ENCODE results near the gene NRF1.
"Not testable (repeated sequence)": the region's sequence is repeated elsewhere in the genome, so short reads cannot be mapped to it uniquely, and the experiment has no call there.

Gene NRF1

DNA sequence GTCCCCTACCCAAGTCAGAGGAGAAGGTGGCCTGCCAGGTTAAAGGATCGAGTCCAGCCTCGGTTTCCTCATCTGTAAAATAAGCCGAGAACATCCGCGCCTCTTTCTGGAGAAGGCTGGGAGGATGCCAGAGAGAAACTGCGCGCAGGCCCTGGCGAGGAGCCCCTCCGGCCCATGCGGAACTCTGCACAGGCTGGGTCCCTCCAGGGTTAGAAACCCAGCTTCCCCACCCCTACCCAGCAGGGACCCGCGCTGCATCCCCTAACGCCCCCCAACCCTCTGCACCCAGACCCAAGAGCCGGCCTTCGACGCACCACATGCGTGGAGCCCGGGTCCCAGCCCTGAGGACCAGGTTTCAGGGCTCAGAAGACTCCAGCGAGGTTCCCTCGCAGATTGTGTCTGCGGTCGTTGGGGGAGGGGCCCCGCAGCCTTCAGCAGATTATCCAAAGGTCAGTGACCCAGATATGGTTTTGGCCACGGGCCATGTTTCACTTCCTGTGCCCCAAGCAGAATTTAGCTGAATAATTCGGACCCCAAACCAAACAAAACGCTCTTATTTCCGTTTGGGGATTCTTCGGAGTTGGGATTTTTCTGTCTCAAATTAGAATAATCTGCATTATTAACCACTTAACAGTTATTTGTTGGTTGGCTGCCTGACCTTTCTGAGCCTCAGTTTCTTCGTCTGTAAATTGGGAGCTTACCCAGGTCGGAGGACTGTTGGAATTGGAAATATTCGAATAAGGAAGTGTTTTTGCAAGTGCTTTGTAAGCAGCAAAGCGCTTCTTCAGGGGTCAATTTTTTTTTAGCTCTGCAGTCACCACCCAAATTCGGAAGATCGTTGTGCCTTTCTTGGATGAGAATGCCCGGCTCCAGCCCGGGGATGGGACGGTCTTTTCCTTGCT is 173.5 kb downstream of the NRF1 start:
- no peak for DNase-seq

DNA sequence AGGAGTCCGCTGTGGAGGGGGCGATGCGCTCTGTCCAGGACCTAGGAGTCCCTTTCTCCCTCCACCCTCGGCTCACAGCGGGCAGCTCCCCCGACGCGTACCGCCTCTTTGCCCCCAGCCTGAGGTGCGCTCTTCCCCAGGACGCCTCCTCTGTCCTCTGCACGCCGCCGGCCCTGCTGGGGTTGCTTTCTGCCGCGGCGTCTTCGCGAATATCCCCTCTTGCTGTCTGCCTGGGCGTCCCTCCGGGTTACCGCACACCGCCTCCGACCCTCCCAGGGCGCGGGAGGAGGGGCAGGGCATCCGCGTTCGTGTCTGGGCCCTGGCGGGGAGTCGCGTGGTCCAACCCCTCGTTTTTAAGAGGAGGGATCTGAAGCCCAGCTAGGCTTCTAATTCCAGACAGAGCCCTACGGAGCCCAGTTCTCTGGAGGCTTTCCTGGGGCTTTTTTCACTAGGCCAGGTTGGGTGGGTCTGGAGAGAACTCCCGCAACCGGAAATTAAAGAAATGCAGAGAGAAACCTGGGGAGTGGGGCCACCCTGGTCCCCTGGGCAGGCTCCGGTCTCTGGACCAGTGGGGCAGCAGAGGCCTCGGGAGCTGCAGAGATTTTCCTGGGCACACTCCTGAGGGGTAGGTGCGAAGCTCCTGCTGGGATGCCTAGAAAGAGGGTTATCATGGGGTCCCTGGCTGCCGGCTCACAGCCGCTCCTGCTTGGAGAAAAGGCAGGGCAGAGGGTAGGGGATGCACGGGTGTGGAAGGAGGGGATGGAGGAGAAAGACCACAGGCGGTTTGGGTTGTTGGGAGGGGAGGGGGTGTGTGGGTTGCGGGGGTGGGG is 174.4 kb downstream of the NRF1 start:
- no peak for DNase-seq

- no peak for DNase-seq
Measured at GRCh38 chr7:129786825-129787563, 175.5 kb downstream of the NRF1 start.

DNA sequence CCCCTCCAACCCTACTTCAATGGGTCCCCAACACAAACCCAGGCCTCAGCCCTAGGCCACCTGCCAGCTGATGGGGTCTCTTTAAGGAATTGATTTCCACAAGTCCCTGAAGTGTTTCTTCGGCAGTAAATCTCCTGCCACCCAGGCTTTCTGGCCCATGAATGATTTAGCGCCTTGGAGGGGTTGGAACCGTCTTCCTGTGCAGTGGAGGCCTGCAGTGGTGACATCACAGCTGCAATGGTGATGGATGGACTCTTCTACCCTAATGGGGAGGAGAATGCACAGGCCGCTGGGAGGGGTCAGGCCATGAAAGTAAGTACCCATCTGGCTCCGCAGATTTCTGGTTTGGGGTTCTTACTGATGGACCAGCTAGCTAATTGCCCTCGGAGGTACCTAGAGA is 177.5 kb downstream of the NRF1 start:
- no peak for DNase-seq

- DNase-seq, result no peak
Measured at GRCh38 chr7:129789652-129790051, 178.1 kb downstream of the NRF1 start.

GRCh38 chr7:129790136-129790535 is 178.6 kb downstream of the NRF1 start:
- DNase-seq, result no peak

- no peak for DNase-seq
Measured at GRCh38 chr7:129792721-129793120, 181.2 kb downstream of the NRF1 start.

- DNase-seq, result no peak
Measured at GRCh38 chr7:129793506-129794310, 182.2 kb downstream of the NRF1 start.

DNA sequence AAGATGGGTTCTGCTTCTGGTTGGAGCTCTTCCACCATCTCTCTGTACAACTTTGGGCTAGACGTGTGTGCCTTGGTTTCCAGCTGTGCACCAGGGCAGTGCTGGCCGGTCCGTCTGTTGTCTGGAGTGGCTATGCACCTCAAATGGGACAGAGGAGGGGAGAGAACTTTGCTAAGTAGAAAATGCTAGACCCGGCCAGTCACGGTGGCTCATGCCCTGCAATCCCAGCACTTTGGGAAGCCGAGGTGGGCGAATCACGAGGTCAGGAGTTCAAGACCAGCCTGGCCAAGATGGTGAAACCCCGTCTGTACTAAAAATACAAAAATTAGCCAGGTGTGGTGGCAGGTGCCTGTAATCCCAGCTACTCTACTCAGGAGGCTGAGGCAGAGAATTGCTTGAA is 182.9 kb downstream of the NRF1 start:
- DNase-seq, result not testable (repeated sequence)

DNA sequence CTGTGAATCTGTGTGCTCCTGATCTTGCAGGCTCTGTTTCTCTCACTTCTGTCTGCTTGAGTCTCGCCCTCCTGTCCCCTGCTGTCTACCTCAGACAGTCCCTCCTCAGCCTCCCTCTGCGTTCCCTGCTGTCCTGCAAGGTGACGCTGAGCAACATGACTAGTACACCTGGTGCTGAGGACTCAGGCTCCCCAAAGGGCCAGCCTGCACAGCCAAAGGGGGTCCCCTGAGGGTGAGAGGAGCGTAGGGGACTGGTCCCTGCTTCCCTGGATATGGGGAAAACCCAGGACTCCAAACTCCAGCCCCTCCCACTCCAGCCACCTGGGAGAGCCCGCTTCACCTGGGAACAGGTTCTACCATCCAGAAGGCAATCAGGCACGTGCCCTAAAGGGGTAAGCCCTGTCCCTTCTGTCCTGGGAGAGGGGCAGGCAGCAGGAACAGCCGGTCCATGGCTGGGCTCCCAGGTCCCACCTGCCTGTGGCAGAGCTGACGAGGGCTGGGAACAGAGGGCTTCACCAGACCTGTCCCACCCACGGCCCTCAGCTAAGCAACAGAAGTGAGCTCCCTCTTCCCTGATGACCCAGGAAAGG is 184.8 kb downstream of the NRF1 start:
- DNase-seq, result no peak

GRCh38 chr7:129797214-129797789 is 185.8 kb downstream of the NRF1 start:
- DNase-seq, result no peak

GRCh38 chr7:129798616-129799349 is 187.3 kb downstream of the NRF1 start:
- no peak for DNase-seq

GRCh38 chr7:129799350-129799955 is 187.9 kb downstream of the NRF1 start:
- no peak for DNase-seq

- DNase-seq, result no peak
Measured at GRCh38 chr7:129800901-129801300, 189.4 kb downstream of the NRF1 start.

- no peak for DNase-seq
Measured at GRCh38 chr7:129801882-129802281, 190.4 kb downstream of the NRF1 start.

DNA sequence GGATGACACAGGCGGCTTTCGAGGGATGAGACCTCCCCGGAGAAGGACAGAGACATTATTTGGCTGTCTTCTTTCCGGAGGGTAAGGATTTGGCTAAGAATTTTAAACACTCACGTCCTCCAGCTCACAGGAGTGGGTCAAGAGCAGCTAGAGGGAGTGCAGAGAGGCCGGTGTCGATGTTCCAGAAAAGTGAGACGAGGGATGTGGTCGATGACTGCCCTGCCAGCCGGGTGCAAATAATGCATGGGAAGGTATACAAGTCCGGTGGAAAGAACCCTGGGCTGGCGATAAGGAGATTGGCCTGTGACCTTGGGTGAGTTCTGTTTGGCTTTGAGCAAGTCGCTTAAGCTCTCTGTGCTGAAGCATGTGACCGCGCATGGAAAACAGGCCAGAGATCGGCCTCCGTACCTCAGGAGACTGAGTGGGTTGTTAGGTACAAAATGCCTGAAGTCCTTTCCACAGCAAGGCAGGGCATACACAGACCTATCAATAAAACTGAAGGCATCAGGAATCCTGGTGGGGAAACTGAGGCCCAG is 192.1 kb downstream of the NRF1 start:
- DNase-seq, result no peak

GRCh38 chr7:129804111-129804889 is 192.8 kb downstream of the NRF1 start:
- no peak for DNase-seq

DNA sequence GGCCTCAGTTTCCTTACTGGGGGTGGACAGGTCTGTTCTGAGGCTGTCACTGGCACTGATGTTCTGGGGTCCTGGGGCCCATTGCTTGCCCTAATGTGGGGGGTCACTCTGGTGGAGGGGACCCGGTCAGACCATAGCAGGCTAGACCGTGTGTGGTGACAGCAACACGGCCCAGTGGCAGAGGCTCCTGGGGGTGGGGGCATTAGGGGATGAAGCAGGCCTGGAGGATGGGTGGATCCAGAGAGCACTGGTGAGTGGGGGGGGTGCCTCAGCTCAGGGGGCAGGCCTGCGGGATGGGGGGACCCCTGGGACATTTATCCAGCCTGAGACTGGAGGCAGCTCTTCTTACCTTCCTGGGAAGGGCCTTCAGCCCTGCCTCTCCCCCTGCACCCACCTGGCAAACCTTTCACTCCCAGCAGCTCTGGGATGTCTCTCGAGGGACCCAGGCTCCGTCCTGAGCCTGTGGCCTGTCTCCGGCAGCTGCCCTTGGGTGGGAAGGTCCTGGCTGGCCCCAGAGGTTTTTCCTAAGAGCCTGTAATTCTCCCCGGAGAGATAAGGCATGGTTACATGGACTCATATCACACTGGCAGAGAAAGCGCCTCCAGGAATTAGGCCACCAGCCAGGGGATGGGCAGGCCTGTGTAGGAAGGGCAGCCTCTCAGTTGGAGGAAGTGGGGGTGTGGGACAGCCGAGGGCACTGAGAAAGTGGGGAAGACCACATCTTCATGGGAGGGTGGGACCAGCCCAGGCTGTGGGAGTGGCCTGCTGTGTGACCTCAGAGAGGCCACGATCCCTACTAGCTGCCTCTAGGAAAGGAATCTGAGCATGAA is 193.6 kb downstream of the NRF1 start:
- DNase-seq, result no peak
